Measurements from ENCODE around the gene IPO4.
"Not testable (repeated sequence)": the region's sequence is repeated elsewhere in the genome, so short reads cannot be mapped to it uniquely, and the experiment has no call there.

The IPO4 gene

DNA sequence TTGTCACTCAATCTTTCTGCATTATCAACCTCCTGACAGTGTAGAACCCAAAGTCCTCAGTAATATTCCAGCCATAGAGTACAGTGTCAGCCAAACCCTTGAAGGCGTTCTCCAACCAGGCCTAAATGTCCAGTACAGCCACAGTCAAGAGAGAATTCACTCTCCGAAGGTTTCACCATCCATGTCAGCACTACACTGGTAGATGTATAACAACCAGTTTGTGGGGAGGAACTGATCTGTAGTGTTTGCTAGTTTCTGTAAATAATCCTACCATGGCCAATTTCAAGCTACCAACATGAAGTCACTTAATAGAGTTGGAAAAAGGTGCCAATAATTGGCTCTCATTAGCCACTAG is 27.7 kb upstream of the IPO4 start:
- DNase-seq: no peak

DNA sequence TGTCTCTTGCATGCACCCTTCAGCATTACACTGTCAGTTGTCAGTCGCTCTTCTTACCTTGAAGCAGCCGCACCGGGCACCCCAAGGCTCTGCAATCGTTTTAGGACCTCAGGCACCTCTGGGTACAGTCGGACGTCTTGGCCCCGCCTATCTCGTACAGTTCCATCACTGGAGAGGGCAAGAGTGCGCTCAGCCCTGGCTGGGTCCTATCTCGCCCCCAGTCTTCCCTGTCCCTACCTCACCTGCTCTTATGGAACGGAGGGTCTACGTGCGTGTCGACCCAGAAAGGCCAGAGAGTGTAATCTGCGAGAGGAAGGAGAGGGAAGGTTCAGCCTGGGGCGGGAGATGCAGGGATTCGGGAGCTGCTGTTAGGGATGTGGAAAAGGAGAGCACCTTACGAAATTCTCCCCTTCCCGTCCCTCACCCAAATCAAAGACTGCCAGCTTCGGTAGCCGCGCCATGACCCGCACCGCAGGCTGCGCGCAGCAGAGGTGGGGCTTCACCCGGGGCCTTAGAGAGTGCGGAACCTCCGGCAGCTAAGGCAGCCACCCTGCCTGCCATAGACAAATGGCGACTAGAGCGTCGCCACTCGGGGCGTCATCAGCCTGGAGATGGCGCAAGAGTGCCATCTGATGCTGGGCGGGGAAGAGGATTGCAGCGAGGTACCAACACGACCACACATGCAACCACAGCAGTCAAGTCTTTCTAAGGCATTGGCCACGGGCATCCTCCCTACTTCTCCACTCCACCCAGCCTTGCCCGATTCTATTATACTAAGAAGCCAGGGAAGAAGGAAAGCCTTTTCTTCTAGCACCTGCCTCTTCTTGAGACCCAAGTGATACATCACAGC is 27.1 kb upstream of the IPO4 start, which contains the start of gene MDP1:
MDP1 (minus strand) TSS at position 572 of the 850 bp plus-strand sequence; CDS start at position 461, 111 bp downstream.
- DNase-seq: peak; percentile 92

DNA sequence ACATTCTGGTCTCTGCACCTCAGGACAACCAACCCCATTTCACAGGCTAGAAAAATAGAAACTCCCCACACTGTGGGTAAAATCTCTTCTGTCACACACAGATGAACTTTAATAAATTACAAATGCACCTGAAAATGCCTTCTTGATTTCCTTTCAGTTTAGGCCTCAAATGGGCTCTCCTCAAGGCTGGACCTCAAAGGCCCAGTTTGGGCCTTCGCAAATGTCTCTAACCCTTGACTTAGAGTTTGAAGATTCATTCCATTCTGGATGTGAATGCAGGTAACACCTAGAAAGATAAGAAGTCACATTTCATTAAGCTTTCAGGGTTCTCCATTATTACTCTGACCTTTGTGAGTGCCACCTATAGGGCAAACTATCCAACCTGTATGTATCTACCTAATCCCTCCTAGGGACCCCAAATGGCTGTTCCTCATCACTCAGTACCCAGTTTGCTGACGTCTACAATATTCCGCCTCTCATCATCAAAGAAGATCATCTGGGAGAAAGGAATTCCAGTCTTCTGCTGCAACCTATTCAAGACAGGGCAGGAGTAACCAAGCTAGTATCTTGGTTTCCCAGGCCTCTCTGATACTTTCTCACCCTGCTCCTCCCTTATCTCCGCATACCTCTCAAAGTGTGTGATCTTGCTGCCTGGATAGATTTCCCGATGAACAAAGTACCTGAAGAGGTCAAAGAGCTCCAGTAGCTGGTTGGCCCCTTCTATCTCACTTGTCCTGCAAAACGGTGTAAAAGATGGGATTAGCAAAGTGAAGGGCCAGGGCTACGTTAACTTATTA is 25.4 kb upstream of the IPO4 start:
- DNase-seq: no peak

DNA sequence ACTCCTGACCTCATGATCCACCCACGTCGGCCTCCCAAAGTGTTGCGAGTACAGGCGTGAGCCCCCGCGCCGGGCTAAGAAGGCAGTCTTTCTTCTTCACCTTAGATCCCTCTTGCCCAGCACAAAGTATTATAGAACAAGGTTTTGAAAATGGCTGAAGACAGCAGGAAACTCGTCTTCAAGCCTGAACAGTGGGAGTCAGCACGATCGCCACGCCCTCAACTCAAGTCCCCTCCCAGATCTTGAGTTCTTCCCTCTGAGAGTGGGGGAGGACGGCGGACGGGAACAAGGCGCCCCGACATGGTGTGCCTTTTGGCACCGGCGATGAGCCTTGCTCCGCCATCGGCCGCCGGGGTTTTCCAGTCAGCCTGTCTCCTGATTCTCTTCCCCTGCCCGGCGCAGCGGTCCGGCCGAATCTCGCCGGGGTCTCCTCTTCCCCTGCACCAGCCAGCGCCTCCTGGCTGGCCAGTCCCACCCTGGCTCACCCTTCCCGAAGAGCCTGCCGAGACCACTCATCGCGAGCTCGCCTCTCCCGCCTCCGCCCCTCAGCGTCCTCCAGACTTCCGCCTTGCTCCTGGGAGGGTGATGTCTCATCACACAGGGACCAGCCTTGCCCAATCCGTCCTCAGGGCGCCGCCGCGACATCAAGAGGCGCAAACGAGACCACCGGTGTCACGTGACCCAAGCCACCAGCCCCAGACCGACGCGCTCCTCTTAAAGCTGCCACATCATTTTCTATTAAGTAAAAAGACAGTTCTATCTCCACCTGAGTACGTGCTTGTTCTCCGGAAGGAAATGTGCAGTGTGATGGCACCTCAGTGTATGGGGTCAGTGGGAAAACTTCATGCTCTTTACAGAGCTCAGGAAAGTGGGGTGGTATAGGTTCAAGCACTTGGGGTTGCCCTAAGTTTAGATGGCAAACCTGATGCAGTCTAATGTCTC is 24.6 kb upstream of the IPO4 start, which contains the start of gene CHMP4A:
CHMP4A (minus strand) TSS at position 565 of the 942 bp plus-strand sequence; CDS start at position 516, 49 bp downstream.
- peak; percentile 98 for DNase-seq

DNA sequence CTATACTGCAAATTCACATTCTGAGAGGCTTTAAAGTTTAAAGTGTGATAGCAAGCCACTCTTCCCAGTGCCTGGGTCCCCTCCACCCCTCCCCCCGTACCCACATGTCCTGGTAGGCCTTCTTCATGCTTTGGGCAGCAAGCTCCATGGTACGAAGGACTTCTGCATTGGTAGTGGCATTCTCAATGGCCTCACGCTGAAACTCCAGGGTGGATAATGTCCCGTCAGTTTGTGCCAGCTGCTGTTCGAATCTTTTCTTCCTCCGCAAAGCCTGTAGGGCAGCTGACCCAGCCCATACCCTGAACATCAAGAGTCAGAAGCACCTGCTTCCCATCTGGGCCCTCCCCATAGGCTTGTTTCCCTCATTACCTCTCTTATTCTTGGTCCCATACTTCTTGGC is 22.7 kb upstream of the IPO4 start:
- DNase-seq: no peak

DNA sequence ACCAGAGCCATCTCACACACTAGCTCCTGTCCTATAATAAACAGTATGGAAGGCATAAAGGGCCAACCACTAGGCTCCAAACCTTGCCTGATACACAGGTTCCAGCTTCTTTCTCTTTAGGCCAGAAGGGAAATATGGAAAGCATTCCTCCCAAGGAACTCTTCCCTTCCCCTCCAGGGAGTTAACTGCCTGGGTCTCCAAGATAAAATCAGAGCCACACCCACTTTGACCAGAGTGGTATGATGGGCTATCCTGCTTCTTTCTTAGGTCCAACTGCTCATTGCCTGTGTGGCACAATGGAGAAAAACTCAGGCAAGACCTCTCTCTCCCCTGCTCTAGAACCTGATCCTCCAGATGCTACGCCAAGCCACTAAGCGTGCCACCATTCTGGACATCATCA is 19.0 kb upstream of the IPO4 start:
- DNase-seq: no peak

DNA sequence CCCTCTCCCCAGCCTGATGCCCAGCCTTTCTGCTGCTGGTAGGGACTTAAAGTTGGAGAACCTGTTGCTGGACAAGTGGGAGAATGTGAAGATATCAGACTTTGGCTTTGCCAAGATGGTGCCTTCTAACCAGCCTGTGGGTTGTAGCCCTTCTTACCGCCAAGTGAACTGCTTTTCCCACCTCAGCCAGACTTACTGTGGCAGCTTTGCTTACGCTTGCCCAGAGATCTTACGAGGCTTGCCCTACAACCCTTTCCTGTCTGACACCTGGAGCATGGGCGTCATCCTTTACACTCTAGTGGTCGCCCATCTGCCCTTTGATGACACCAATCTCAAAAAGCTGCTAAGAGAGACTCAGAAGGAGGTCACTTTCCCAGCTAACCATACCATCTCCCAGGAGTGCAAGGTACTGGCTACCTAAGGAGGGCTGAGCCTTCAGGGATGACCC is 18.5 kb upstream of the IPO4 start:
- DNase-seq: no peak

DNA sequence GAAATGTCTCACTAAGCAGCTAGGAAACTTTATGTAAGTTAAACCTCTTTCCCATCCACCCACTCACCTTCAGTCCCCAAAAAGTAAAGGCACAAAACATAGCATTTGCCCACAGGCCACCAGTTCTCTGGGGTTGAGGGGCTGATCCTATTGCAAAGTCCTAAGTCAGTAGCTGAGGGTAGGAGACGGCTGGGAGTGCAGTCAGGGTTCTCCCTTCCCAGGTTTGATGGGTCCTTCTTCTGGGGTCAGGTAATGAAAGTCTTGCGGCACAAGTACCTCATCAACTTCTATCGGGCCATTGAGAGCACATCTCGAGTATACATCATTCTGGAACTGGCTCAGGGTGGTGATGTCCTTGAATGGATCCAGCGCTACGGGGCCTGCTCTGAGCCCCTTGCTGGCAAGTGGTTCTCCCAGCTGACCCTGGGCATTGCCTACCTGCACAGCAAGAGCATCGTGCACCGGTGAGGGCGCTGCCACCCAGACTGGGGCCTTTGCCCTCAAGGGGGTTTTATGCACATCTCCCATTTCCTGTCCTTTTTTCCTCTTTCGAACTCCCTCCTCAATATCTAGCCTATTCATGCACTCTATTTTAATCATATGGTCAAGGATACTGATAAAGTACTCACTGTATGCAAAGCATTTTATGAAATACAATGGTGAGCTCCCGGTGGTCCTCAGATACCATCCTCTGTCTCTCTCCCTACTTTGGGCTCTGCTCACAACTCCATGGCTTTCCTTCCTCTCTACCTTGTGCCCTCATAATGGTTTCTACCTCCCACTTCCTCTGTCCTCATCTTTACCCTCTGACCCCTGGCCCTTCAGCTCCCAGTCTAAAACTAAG is 17.9 kb upstream of the IPO4 start:
- DNase-seq: no peak

DNA sequence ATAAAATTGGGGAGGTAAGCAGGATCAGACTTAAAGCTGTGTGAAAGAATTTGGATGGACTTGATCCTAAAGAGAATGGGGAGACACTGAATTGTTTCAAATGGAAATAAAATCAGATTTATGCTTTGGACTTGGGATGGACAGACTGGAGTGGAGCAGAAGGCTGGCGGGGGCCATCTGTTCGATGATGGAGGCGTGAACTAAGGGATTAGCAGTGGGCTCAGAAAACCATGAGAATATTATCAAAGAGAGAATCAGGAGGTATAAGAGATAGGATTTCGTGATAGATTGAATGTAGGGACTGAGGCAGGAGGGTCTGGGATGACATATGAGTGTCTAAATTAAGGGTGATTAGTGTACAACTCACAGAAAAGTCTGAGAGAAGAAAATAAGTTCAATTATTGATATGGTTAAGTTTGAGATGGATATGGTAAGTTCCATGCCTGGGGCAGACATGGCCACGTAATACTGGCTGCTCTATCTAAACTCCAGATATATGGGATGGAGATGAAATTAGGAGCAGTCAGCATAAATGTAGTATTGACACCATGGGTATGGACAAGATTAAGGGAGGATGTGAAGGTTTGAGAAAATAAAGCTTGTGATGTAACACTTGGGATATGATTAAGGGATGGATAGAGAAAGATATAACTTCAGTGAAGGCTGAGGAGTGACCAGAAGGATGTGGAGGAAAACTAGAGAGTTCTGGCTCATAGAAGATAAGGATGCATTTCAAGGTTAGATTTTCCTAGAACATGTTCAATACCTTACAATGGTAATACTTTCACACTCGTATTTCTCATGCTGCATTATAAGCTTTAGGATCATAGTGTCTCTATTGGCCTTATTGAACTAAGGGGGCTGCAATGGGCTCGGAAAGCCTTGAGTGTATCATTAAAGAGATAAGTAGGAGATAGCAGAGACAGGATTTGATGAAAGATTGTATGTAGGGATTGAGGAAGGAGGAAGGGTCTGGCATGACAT is 15.8 kb upstream of the IPO4 start:
- peak; percentile 77 for DNase-seq

DNA sequence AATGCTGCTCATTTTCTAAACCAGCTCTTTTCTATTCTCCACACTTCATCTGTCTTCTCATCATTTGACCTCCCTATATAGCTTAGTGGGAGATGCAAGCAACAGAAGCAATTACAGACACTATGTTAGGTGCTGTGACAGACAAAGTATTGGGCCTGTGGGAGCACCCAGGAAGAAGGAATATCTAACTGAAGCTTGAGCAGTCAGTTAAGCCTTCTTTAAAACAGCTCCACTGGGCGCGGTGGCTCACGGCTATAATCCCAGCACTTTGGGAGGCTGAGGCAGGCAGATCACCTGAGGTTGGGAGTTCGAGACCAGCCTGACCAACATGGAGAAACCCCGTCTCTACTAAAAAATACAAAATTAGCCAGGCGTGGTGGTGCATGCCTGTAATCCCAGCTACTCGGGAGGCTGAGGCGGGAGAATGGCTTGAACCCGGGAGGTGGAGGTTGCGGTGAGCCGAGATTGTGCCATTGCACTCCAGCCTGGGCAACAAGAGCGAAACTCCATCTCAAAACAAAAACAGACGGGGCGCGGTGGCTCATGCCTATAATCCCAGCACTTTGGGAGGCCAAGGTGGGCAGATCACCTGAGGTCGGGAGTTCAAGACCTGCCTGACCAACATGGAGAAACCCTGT is 14.8 kb upstream of the IPO4 start:
- not testable (repeated sequence) for DNase-seq

DNA sequence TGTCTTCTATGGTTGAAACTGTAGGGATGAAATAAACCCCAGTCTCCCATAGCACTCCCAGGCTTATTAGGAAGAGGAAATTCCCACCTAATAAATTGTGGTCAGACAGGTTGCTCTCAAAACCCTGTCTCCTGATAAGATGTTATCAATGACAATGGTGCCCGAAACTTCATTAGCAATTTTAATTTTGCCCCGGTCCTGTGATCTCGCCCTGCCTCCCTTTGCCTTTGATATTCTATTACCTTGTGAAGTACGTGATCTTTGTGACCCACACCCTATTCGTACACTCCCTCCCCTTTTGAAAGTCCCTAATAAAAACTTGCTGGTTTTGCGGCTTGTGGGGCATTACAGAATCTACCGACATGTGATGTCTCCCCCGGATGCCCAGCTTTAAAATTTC is 13.9 kb upstream of the IPO4 start:
- not testable (repeated sequence) for DNase-seq

DNA sequence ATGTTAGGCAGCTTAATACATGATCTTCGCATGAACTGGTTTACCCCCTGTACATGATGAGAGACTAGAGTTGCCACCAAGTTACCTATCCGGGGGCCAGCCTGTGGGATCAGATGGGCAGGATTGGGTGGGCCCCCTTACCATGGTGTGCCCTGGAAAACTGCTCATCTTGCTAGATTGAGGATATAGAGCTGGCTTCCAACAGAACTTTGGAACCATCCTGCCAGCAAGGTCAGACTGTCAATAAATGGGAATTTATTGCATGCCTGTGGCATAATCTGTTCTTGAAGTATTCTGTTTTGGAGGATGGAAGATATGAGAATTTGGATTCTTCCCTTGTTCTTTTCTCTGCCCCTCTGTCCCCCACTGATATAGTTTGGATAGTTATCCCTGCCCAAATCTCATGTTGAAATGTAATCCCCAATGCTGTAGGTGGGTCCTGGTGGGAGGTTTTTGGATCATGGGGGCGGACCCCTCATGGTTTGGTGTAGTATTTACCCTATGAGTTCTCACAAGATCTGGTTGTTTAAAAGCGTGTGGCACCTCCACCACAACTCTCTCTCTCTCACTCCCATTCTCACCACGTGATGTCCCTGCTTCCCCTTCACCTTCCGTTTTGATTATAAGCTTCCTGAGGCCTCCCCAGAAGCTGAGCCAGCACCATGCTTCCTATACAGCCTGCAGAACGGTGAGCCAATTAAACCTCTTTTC is 10.4 kb upstream of the IPO4 start:
- no peak for DNase-seq

DNA sequence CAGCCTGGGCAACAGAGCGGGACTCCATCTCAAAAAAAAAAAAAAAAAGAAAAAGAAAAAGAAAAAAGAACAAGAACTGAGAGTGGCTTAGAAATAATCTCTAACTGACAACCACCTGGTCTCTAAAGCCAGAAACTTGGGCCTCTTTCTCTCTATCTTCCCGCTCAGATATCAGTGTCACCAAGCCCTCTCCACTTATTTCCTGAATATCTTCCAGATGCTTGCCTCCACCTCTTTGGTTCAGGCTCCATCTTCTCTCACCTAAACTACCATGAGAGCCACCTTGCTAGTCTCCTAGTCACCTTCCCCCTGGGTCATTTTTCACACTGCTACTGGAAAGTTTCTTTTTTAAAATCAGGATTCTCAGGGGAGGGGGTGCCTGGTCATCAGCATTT is 8.4 kb upstream of the IPO4 start:
- no peak for DNase-seq

DNA sequence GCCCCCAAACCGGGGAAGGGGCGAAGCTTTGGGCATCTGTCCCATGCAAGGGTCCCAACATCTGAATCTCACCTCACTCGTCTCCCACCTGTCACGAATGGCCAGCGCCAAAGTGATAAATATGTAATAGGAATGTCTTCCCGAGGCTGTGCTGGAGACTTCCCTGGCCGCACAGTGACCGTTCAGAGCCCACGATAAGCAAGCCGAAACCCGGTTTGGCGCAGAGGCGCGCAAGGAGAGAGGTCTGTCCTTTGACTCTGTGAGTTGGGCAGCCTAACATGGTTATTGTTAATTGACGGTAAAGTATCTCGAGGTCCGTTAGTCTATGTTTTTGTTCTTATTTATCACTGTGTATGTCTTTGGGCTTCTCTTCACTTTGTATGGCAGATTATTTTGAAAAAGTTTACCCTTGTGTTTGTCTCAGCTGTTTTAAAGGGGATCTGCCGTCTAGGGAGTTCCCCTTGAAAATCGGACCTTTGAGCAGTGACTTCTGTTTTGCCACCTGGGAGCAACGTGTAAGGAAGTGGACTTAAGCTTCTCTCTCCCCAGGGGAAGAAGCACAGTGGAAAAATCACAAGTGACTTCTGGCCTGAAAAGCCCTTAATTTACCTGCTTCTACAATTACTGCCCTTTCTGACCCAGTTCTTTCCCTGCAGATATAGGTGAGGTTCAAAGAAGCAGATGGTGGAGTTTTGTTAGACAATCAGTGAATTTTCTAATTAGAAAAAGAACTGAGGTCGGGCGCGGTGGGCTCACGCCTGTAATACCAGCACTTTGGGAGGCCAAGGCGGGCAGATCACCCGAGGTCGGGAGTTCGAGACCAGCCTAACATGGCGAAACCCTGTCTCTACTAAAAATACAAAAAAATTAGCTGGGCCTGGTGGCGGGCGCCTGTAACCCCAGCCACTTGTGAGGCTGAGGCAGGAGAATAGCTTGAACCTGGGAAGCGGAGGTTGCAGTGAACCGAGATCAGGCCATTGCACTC is 7.7 kb upstream of the IPO4 start:
- peak; percentile 27 for DNase-seq

DNA sequence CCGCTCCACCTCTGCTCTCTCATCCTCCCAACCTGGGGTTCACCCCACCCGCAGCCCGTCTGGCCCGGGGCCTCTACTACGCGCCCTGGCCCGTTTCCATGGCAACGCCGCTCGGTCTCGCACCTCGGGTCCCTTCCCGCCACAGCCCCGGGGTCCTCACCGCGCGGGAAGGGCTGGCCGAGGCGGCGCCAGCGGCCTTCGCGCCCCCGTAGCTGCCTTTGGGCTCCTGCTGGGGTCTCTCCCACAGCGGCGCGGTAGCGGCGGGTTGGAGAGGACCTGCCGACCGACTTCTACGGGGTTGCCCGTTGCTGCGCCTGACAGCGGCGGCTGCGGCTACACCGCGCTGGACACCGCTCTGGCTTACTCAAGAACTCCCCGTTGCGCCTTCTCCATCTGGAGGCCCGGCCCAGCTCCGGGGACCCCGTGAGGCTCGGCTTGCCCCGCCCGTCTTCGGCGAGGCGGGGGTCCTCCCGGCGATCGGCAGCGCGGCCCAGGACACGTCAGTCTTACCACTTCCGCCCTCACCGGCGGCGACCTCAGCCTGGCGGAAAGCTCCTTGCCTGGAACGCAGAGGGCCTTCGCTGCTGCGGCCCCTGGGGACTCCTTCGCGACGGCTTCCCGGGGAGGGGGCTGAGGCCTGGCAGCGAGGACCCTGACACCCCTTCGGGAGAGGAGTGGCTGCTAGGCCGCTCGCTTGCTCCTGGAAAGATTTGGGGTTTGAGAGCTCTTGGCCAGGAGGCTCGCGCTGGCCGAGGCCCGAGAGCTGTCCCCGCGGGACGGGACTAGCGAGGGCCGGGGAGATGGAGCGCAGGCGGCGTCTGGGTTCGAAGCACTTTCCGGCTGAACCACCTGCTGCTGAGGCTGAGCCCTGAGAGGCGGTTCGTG is 6.8 kb upstream of the IPO4 start, which contains the start of gene TM9SF1:
TM9SF1 (minus strand) TSS at position 256 of the 885 bp plus-strand sequence. CDS start 422 bp downstream, outside the sequence.
- peak; percentile 88 for DNase-seq

DNA sequence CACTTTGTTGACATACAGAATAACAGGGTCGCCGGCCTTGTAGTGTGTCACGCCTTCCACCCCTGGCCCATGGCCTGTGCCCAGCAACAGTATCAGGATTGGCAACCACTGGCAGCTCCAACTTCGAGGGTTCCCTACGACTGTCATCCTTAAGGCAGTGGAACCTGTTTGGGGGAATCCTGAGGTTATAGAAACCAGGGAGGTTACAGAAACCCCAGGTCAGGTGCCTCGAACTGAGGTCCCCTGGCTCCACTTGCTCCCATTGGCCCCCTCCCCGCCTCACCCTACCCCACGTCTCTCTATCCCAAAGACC is 6.2 kb upstream of the IPO4 start:
- no peak for DNase-seq
